ENCODE measurements around the gene TMEM178A.
A peak's percentile ranks its signal among the peaks of the same experiment; 100 is the strongest.
"Not testable (repeated sequence)": the region's sequence is repeated elsewhere in the genome, so short reads cannot be mapped to it uniquely, and the experiment has no call there.

Gene TMEM178A

DNA sequence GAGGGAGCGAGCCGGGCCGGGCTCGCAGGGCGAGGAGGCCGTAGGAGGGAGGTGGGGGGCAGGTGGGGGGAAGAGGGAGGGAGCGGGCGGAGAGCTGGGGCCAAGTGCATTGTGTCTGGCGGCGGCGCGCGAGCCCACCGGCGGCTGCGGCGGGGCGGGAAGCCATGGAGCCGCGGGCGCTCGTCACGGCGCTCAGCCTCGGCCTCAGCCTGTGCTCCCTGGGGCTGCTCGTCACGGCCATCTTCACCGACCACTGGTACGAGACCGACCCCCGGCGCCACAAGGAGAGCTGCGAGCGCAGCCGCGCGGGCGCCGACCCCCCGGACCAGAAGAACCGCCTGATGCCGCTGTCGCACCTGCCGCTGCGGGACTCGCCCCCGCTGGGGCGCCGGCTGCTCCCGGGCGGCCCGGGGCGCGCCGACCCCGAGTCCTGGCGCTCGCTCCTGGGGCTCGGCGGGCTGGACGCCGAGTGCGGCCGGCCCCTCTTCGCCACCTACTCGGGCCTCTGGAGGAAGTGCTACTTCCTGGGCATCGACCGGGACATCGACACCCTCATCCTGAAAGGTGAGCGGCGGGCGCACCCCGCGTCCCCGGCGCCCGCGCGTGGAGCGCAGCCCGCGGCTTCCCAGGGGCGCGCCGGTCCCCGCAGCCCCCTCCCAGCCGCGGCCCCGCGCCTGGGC is at the start of gene TMEM178A:
TSS of gene TMEM178A (plus strand) at position 107 of the 680 bp plus-strand sequence. CDS start at position 165, 58 bp downstream.
- DNase-seq (ENCODE audit: low spot score), result no peak

- no peak for DNase-seq (ENCODE audit: low spot score)
Observed at GRCh38 chr2:39618236-39618635, 47.5 kb upstream of the TMEM178A start.

- DNase-seq (ENCODE audit: low spot score), result no peak
Observed at GRCh38 chr2:39618736-39619135, 47.0 kb upstream of the TMEM178A start.

GRCh38 chr2:39620067-39620466 is 45.6 kb upstream of the TMEM178A start:
- DNase-seq (ENCODE audit: low spot score), result peak; percentile 66

GRCh38 chr2:39621596-39621995 is 44.1 kb upstream of the TMEM178A start:
- DNase-seq (ENCODE audit: low spot score), result no peak

GRCh38 chr2:39622860-39623259 is 42.9 kb upstream of the TMEM178A start:
- DNase-seq (ENCODE audit: low spot score), result no peak

GRCh38 chr2:39623917-39624316 is 41.8 kb upstream of the TMEM178A start:
- DNase-seq (ENCODE audit: low spot score), result no peak

DNA sequence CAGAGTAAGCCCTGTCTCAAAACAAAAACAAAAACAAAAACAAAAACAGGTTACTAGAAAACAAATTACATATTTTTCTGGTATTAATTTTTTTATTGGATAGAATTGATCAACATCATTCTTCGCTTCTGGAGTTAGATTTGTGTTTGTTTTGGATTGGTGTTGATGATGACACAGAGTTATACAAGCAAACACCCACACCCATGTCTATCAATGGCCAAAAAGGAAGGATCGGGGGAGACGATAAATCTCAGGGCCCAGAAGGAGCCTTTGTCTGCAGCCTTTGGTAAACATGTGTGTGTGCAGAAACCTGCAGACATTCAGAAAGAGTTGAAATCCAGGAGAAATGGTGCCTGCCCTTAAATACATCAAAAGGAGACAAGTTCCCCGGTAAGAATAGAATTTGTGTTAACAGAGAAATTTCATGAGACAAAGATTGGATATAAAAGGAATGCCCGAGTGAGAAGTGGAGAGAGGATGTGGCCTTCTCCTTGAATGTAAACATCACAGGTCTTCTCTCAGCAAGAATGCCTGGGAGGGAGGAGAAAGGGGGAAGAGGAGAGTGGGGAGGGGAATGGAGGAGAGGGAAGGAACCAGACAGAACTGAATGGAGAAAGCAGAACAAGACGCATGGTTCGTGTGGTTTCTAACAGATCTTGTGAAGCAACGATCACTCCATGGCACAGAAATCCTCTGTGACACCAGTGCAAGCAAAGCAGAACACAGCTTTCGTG is 40.4 kb upstream of the TMEM178A start:
- DNase-seq (ENCODE audit: low spot score), result no peak

DNA sequence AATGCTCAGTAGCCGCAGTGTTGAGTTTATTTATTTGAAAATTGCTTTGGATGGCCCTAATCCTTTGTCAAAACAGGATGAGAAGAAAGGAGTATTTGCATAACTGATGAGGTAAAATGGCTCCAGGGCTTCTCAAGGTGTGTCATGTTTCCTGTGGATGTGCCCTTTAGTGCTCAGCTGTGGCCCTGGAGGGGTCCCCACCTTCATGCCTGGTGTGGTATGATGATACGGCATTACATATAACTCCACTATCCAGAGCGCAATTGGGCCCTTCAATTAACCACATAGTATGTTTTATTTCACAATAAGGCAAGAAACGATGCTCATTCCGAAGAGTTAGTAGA is 39.8 kb upstream of the TMEM178A start:
- no peak for DNase-seq (ENCODE audit: low spot score)

GRCh38 chr2:39628346-39628745 is 37.4 kb upstream of the TMEM178A start:
- not testable (repeated sequence) for DNase-seq (ENCODE audit: low spot score)

DNA sequence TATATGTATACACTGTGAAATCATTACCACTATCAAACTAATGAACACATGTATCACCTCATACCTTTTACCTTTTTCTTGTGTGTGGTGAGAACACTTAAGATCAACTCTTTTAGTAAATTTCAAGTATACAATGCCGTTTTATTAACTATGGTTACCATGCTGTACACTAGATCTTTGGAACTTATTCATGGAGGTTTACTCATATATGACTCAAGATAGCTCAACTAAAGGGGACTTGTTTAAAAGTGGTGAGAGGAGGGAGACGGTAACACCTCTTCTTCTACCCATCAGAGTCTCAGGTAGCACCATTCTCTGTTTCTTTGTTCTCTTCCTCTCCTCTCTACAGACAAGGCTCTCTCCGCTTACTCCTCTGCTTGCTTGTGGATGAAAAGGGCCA is 36.1 kb upstream of the TMEM178A start:
- no peak for DNase-seq (ENCODE audit: low spot score)

GRCh38 chr2:39631256-39631655 is 34.5 kb upstream of the TMEM178A start:
- no peak for DNase-seq (ENCODE audit: low spot score)

- DNase-seq (ENCODE audit: low spot score), result peak; percentile 86
Observed at GRCh38 chr2:39631718-39632117, 34.0 kb upstream of the TMEM178A start.

DNA sequence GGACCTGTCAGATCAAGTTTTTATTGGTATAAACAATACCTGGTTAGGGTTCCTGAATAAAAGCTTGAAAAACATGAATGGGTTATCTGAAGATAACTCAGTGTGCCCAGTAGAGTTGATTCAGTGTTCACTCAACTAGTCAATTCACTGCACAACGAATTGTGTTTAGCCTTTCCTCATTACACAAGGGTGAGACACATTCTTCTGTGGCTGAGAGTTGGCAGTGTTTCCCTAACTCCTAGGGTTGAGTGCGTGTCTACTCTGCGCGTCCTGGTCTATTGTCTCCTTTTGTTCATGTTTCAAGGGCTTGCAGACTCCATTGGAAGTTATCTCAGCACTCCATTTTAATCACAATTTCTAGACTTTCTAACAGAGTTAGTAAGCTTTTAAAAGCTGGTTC is 32.8 kb upstream of the TMEM178A start:
- DNase-seq (ENCODE audit: low spot score), result no peak

- DNase-seq (ENCODE audit: low spot score), result no peak
Observed at GRCh38 chr2:39636306-39636705, 29.4 kb upstream of the TMEM178A start.

GRCh38 chr2:39638581-39638980 is 27.1 kb upstream of the TMEM178A start:
- no peak for DNase-seq (ENCODE audit: low spot score)

DNA sequence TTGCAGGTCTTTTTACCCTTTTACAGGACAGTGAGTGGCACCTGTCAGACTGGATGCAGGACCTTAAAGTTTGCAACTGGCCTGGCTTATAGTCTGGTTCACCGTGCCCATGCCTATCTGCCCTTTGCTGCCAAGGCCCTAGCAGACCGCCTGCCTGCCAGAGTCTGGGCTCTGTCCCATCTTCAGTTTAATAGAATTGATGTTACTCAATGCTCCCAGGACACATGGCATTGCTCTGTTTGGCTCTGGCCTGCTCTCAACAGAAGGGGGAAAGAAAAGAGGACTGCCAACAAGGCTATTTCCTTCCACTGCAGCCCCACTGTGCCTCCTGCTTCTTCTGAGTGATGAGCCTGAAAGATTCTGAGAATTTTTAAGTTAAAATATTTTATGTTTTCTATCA is 25.6 kb upstream of the TMEM178A start:
- DNase-seq (ENCODE audit: low spot score), result no peak

DNA sequence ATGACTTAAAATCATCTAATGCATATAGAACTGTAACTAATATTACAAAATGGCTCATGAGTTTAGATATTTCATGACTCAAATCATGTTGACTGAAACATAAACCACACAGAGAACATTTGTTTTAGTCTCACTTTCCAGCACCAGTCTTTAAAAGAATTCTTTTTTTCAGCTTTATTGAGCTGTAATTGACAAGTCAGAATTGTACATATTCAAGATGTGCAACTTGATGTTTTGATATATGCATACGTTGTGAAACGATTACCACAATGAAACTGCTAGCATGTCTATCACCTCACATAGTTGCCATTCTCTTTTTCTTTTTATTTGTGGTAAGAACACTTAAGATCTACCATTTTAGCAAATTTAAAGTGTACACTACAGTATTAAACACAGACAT is 25.0 kb upstream of the TMEM178A start:
- no peak for DNase-seq (ENCODE audit: low spot score)

DNA sequence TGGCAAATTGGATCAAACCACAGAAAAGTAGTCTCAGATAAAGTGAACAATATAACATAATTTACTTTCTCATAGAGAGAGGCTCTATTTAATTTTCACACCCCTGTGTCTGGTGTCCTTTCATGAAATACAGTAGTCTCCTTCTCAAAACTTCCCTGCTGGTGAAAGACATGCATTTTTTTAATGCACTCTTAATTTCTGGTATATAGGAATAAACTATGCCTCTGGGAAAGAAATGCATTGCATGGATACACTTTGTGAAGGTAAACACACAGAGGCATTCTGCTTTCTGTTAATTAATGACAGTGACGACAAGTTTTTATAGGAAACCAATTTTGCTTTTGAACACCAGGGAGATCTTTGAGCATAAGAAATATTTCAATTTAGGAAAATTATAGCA is 24.1 kb upstream of the TMEM178A start:
- DNase-seq (ENCODE audit: low spot score), result no peak

DNA sequence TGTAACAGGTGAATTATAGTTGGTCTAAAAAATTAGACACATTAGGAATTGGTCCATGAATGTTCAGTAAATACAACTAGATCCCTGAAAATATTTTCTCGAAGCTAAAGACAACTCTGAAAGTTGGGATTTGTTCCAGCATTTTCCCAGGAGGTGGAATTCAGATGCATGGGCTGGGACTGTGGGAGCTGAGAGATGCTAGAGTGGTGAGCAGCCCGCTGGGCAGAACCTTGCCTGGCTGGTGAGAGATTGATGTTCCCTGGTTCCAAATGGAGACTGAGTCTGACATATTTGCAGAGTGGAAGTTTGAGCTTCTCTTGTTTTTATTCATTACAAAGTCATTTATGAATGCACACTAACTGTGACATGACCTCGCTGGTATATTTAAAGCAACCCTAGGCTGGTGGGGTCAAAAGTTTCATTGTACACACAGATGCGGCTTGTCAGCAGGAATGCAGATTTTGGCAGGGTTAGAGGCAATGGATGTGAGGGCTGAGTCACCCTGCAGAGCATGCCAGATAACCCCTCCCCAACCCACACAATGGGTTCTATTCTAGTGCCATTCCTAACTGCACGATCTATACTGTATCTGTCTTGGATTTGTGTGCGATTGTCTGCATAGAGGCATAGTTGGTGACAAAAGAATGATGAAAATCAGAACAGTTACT is 23.5 kb upstream of the TMEM178A start:
- DNase-seq (ENCODE audit: low spot score), result peak; percentile 58

- DNase-seq (ENCODE audit: low spot score), result no peak
Observed at GRCh38 chr2:39645826-39646225, 19.9 kb upstream of the TMEM178A start.

DNA sequence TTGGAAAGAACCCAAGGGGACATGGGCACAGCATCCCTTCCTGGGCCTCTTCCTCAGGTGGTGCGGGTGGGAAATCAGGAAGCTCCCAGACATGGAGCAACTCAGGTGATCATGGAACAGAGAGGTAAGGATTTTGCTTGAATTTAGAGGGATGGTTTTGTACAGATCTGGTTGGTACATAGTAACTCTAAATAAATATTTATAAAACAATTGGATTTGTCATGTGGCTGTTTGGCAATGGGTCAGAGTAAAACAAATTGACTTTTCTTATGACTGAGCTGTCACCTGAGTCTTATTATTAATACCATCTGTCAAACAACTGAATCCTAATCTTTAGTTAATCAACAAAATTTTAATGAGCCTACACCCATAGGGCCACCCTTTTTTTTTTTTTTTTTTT is 19.4 kb upstream of the TMEM178A start:
- DNase-seq (ENCODE audit: low spot score), result no peak

DNA sequence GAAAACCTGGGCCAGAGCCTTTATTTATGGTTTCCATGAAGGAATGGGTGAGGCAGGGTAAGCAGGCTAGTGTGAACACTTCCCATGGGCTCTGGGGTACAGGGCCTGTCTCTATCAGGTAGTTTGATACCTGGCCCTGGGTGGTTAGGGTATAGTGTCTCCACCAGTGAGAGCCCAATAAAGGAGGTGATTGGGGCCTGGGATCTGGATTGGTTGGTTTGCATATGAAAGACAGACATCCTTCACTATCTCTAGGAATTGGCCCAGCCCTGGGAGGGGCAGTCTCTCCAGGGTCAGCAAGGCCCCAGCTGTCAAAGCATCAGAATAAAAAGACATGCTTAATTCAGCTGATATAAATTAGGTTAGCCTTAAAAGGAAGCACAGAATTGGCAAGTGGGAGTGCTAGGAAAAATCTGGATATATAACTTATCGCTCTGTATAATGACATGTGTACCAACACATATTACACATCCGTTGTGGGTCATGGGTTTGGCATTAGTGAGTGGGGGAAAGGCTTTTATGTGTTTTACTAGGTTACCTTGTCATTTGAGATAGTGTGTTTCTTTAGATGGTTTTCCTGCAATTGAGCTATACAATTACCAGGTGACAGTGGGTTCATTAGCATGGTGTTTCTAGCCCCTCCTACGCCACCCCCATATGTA is 18.5 kb upstream of the TMEM178A start:
- DNase-seq (ENCODE audit: low spot score), result no peak
